ENCODE measurements around the gene BYSL. TPM values are rescaled to one million over a fixed set of nuclear protein-coding genes. Genes with fewer than 3 reads are reported as not detected.

BYSL gene
- polyA plus RNA-seq, 2 of the 4 experiments (the other 2 are of a cell fraction), result 28.8 to 61.8 TPM

DNA sequence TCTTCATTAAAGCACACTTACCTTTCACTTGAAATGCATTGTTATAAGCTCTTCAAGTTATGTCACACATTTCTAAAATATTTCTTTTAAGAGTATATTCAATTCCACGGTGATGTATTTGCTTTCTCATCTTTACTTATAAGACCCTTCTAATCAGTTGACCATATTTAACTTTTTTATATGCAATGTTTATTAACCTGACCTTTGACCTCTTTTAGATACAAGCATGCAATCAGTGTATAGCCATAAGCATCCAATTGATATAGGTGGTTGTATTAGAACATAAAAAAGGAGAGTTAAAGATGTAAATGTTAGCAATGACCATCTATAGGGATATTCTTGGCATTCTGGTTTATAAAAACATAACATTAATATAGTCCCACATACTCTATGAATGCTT is 35.4 kb upstream of the BYSL start (continued):
- TF ChIP-seq, protein P1, sequence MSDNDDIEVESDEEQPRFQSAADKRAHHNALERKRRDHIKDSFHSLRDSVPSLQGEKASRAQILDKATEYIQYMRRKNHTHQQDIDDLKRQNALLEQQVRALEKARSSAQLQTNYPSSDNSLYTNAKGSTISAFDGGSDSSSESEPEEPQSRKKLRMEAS (IDR thresholded peaks at IDR 0.05), result no peak
- no peak for TF ChIP-seq KDM5A (IDR thresholded peaks at IDR 0.05)
- TF ChIP-seq, protein P2, sequence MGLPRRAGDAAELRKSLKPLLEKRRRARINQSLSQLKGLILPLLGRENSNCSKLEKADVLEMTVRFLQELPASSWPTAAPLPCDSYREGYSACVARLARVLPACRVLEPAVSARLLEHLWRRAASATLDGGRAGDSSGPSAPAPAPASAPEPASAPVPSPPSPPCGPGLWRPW (IDR thresholded peaks at IDR 0.05), result no peak
- TF ChIP-seq, protein P3, sequence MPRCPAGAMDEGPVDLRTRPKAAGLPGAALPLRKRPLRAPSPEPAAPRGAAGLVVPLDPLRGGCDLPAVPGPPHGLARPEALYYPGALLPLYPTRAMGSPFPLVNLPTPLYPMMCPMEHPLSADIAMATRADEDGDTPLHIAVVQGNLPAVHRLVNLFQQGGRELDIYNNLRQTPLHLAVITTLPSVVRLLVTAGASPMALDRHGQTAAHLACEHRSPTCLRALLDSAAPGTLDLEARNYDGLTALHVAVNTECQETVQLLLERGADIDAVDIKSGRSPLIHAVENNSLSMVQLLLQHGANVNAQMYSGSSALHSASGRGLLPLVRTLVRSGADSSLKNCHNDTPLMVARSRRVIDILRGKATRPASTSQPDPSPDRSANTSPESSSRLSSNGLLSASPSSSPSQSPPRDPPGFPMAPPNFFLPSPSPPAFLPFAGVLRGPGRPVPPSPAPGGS (IDR thresholded peaks at IDR 0.05), result no peak
- TF ChIP-seq, protein P4, sequence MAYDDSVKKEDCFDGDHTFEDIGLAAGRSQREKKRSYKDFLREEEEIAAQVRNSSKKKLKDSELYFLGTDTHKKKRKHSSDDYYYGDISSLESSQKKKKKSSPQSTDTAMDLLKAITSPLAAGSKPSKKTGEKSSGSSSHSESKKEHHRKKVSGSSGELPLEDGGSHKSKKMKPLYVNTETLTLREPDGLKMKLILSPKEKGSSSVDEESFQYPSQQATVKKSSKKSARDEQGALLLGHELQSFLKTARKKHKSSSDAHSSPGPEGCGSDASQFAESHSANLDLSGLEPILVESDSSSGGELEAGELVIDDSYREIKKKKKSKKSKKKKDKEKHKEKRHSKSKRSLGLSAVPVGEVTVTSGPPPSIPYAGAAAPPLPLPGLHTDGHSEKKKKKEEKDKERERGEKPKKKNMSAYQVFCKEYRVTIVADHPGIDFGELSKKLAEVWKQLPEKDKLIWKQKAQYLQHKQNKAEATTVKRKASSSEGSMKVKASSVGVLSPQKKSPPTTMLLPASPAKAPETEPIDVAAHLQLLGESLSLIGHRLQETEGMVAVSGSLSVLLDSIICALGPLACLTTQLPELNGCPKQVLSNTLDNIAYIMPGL (CRISPR knock-in tag; IDR thresholded peaks at IDR 0.05; ENCODE audit: borderline replicate concordance), result no peak
- TF ChIP-seq HEYL (CRISPR knock-in tag; IDR thresholded peaks at IDR 0.05), result no peak
- no peak for TF ChIP-seq FOSL2 (IDR thresholded peaks at IDR 0.05)
- no peak for TF ChIP-seq FOSL2 (CRISPR knock-in tag; IDR thresholded peaks at IDR 0.05)
- no peak for TF ChIP-seq CEBPB (IDR thresholded peaks at IDR 0.05)

DNA sequence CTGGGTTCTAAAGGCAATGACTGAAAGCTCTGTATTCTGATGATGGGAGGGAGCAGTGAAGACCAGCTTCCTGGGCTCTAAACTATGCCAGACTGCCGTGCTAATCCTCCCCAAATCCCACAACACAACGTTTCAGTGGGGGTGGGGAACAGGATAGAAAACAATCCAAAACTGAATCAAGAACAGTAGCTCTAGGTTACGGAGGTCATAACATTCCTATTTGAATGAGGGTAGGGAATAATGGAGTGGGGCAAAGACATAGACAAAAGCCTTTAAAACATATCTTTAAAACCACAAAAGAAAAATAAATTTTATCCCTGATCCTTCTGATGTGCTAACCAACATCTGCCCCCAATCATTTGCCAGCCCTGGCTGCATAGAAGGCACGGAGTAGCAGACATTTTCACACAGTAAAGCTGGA is 34.0 kb upstream of the BYSL start:
- 70% methylated on average over 4 of the region's 4 CpGs for WGBS (ENCODE audit: missing lambda C conversion rate)
- H3K4me1 ChIP-seq, result peaks cover 2% of the 10 kb centered on the region; the same call in 1 of the 3 replicates
- ATAC-seq, result no peak
- no peak overlapping the region for H3K4me2 ChIP-seq
- ChIA-PET POLR2A (no interaction called here), CTCF (interaction anchor here (1.4 to 1.7 kb wide), 3 partner anchors 8 to 157 kb away, joined by 3 to 4 read pairs (median 4); partner anchors contain the start of genes BYSL and MED20)
- no peak overlapping the region for H3K27ac ChIP-seq
- DNase-seq (ENCODE audit: low read depth in 1 of 2, low spot score in 1 of 2), result no peak
- TF ChIP-seq RFX5 (IDR thresholded peaks at IDR 0.05), result no peak
- H3K9me3 ChIP-seq, result no peaks in the 10 kb centered on the region
- no peak for FAIRE-seq
- no peak overlapping the region for H3K4me3 ChIP-seq

DNA sequence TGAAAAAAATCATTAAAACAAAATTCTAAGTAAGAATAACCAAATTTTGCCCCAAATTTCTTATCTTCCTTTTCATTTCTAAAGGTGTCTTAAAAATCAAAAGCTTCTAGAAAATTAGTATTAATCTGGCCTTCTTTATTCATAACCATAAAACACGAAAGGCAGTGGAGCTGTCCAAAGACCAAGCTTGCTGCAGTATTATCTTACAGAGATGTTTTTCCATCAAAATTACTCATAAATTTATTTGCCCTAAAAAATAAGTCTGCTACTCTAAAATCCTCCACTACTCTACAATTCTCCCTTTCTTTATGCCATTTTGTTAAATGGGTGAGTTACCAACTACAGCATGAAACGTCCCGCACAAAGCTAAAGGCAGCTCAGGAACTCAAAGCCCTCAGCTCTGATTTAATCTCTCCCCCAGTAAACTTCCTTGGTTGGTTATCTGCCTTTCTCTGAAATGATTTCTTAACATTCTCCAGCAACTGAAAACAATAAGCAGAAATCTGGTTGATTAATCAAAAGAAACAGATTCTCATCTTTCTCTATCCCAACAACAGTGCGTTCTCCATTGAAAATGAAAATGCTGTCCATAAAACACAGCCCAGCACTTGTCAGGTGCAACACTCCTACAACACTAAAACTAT is 28.3 kb upstream of the BYSL start:
- no peak overlapping the region for H3K4me3 ChIP-seq
- CTCF ChIA-PET, result interaction anchor here (0.7 to 3.1 kb wide), 3 partner anchors 28 to 106 kb away, joined by 3 to 9 read pairs (median 4); partner anchors contain the start of genes BYSL, MED20 and TOMM6
- no peaks in the 10 kb centered on the region for H3K9me3 ChIP-seq
- no peak overlapping the region for H3K27ac ChIP-seq
- WGBS (ENCODE audit: missing lambda C conversion rate), result 85% methylated on average over 4 of the region's 4 CpGs
- FAIRE-seq (no peak), ATAC-seq (no peak), DNase-seq (ENCODE audit: low read depth in 1 of 2, low spot score in 1 of 2) (no peak)
- peak overlapping the region; percentile 95; the same call in 1 of the 3 replicates for H3K4me2 ChIP-seq
- peaks cover 24% of the 10 kb centered on the region for H3K4me1 ChIP-seq
- no peak for TF ChIP-seq PHF8 (IDR thresholded peaks at IDR 0.05; ENCODE audit: borderline replicate concordance, low read depth)
- TF ChIP-seq, protein P4 (CRISPR knock-in tag; IDR thresholded peaks at IDR 0.05; ENCODE audit: borderline replicate concordance), result no peak
- TF ChIP-seq NR3C1 (IDR thresholded peaks at IDR 0.05), result no peak
- POLR2A ChIA-PET, result no interaction called here
